HepG2 (cell line): ENCODE measurements around the gene LARP1. TPM values are rescaled to one million over a fixed set of nuclear protein-coding genes. Genes with fewer than 3 reads are reported as not detected.
"Not testable (repeated sequence)": the region's sequence is repeated elsewhere in the genome, so short reads cannot be mapped to it uniquely, and the experiment has no call there.

Experiments used
- ATAC-seq: fragments of 200-7000 bp; cut with Tn5 transposase; 3 replicates; pipeline ENCODE4 v1.9.1; 2020; ENCODE audit warnings: mild to moderate bottlenecking, moderate library complexity
- BruUV-seq: library from RNA; stranded (reverse); fragments of 400-500 nt; replicated peaks from 2 replicates; lab custom pipeline; 2021; lab: Mats Ljungman, UMichigan
- CTCF ChIA-PET: fragments of 300-600 bp; formaldehyde crosslinking; extraction: SDS; loops from one replicate; lab custom pipeline; 2021; ENCODE audit warnings: low total read pairs, inconsistent platforms, low intra/inter-chr PET ratio; lab: Yijun Ruan, JAX
- POLR2A ChIA-PET: fragments of 350-600 bp; sonication (Branson Sonifier 250); formaldehyde crosslinking; loops from one replicate; lab custom pipeline; 2020; ENCODE audit warnings: antibody characterized with exemption, inconsistent platforms; lab: Yijun Ruan, JAX
- DNase-seq: peaks from one replicate; pipeline ENCODE4 v3.0.0-alpha.2; 2015; ENCODE audit warnings: low spot score
- FAIRE-seq: peaks from 3 replicates; lab custom pipeline; 2011; peaks lifted over from hg19 to GRCh38; lab: Jason Lieb, UNC
- H2AFZ ChIP-seq: one replicate; pipeline ENCODE4 v1.6.1; 2011; ENCODE audit warnings: low read length, inconsistent platforms
- H3K27ac ChIP-seq: fragments of 300-600 bp; 3 replicates; pipeline ENCODE4 v1.8.0; 2011; ENCODE audit warnings: mixed run types, mild to moderate bottlenecking, mixed read lengths, low read length, inconsistent platforms; ENCODE audit not compliant: insufficient read depth; ENCODE audit errors: extremely low read length
- H3K27me3 ChIP-seq, 2 experiments: fragments of 200-600 bp in 1 of 2; 2 replicates in 1 of 2; 3 replicates in 1 of 2; pipeline versions ENCODE4 v1.6.0 to v1.8.0; 2011; ENCODE audit warnings: low read length in 2 of 2, mild to moderate bottlenecking in 2 of 2, moderate library complexity in 2 of 2, inconsistent platforms in 1 of 2; ENCODE audit not compliant: insufficient read depth in 2 of 2, control insufficient read depth in 1 of 2
- H3K36me3 ChIP-seq, 2 experiments: fragments of 200-600 bp in 1 of 2; replicated peaks in 1 of 2; 2 replicates in 1 of 2; 3 replicates in 1 of 2; pipeline versions ENCODE4 v1.5.1 to v1.8.0; 2011; ENCODE audit warnings: low read length in 2 of 2, inconsistent platforms in 1 of 2; ENCODE audit not compliant: insufficient read depth in 2 of 2, control insufficient read depth in 1 of 2
- H3K4me1 ChIP-seq: 2 replicates; pipeline ENCODE4 v1.5.1; 2012; ENCODE audit warnings: low read length, inconsistent platforms; ENCODE audit not compliant: insufficient read depth
- H3K4me2 ChIP-seq: 2 replicates; pipeline ENCODE4 v1.6.0; 2011; ENCODE audit warnings: low read depth, low read length, inconsistent platforms
- H3K4me3 ChIP-seq, 3 experiments: fragments of 200-600 bp in 1 of 3; sonication (generic), shearing (Covaris generic) in 1 of 3; replicated peaks in 1 of 3; 2 replicates each; pipeline ENCODE4 v1.5.1; 2011 to 2016; ENCODE audit warnings: low read length in 3 of 3, inconsistent platforms in 2 of 3, low read depth in 2 of 3, mild to moderate bottlenecking in 2 of 3, control low read depth in 1 of 3, mixed read lengths in 1 of 3; ENCODE audit not compliant: insufficient read depth in 1 of 3
- H3K79me2 ChIP-seq: one replicate; pipeline ENCODE4 v1.6.1; 2011; ENCODE audit warnings: low read length, inconsistent platforms; ENCODE audit not compliant: insufficient read depth
- H3K9ac ChIP-seq: 2 replicates; pipeline ENCODE4 v1.6.0; 2011; ENCODE audit warnings: mild to moderate bottlenecking, low read depth, low read length, inconsistent platforms; ENCODE audit not compliant: insufficient read depth
- H3K9me3 ChIP-seq: 2 replicates; pipeline ENCODE4 v1.5.1; 2012; ENCODE audit warnings: mild to moderate bottlenecking, low read length
- H4K20me1 ChIP-seq: 2 replicates; pipeline ENCODE4 v1.6.0; 2011; ENCODE audit warnings: inconsistent platforms, mild to moderate bottlenecking, low read length, moderate library complexity; ENCODE audit not compliant: insufficient read depth
- ATRX ChIP-seq: sonication (generic); formaldehyde crosslinking; IDR thresholded peaks from 2 replicates; pipeline ENCODE4 v1.4.0; 2020; ENCODE audit warnings: missing genetic modification reagents, borderline replicate concordance
- MLLT10 ChIP-seq: sonication (generic); formaldehyde crosslinking; IDR thresholded peaks from 2 replicates; pipeline ENCODE4 v1.4.0; 2020; ENCODE audit warnings: missing genetic modification reagents
- ZBTB1 ChIP-seq: sonication (generic); formaldehyde crosslinking; IDR thresholded peaks from 2 replicates; pipeline ENCODE4 v1.4.0; 2020; ENCODE audit warnings: missing genetic modification reagents, borderline replicate concordance
- ZNF296 ChIP-seq: sonication (generic); formaldehyde crosslinking; conservative IDR thresholded peaks from 2 replicates; pipeline ENCODE4 v1.5.0; 2020; ENCODE audit warnings: mild to moderate bottlenecking, missing genetic modification reagents
- ZNF678 ChIP-seq: sonication (generic); formaldehyde crosslinking; IDR thresholded peaks from 2 replicates; pipeline ENCODE4 v1.4.0; 2020; ENCODE audit warnings: mild to moderate bottlenecking, missing genetic modification reagents
- ZNF781 ChIP-seq: sonication (generic); formaldehyde crosslinking; IDR thresholded peaks from 2 replicates; pipeline ENCODE4 v1.5.1; 2020; ENCODE audit warnings: borderline replicate concordance, mild to moderate bottlenecking, missing genetic modification reagents; ENCODE audit errors: not compliant biosample characterization
- WGBS: methylation state at CpG from one replicate; pipeline ENCODE4 v1.1.6; 2017; ENCODE audit warnings: low lambda C conversion rate; 5-methylcytosine and 5-hydroxymethylcytosine counted together
- in situ Hi-C: cut with HindIII; loops from 2 replicates; pipeline ENCODE4 v1.10.0; 2017; ENCODE audit warnings: low pct_unique_long_range_greater_than_20kb; ENCODE audit not compliant: extremely low pct_ligation_motif_present
- intact Hi-C: fragments of 100-400 bp; cut with micrococcal nuclease; formaldehyde crosslinking; loops from one replicate; pipeline ENCODE4 v1.10.0; 2022; ENCODE audit not compliant: unreplicated experiment
- polyA plus RNA-seq, 8 experiments: library from polyadenylated mRNA; depleted of rRNA in 3 of 8; stranded (reverse) in 7 of 8; unstranded in 1 of 8; fragments of >200 nt; fragmentation: Illumina TruSeq in 4 of 8; extraction: Trizol in 4 of 8; gene quantifications; 2 replicates each; pipeline versions ENCODE4 v1.2.1 to v1.2.3, GENCODE V29; 2011 to 2016; ENCODE audit warnings: low read depth in 4 of 8, missing spikeins in 1 of 8, mixed read lengths in 1 of 8; ENCODE audit not compliant: insufficient read depth in 1 of 8
- total RNA-seq, 5 experiments: library from RNA; depleted of rRNA; stranded (reverse); fragments of >200 nt; fragmentation: Illumina TruSeq; extraction: Trizol; gene quantifications; 2 replicates each; pipeline ENCODE4 v1.2.3, GENCODE V29; 2016; ENCODE audit warnings: low read depth in 1 of 5

The LARP1 gene
- total and polyA plus RNA-seq, 2 of the 13 experiments (the other 11 are each of a cell fraction or from before 2014, with no cell fraction given): 45.2 to 61.4 TPM

- in situ Hi-C loops (no loop called here), intact Hi-C loops (no loop called here)
- peaks cover 54% of the 10 kb centered on the region for H3K4me1 ChIP-seq
- H3K4me2 ChIP-seq: no peak overlapping the region
- TF ChIP-seq ZBTB1 (CRISPR knock-in tag) (no peak), ZNF678 (CRISPR knock-in tag) (no peak), ZNF296 (no peak), MLLT10 (CRISPR knock-in tag) (no peak), ZNF781 (CRISPR knock-in tag) (no peak), ATRX (no peak)
- H4K20me1 ChIP-seq: no peaks in the 10 kb centered on the region
- no peak overlapping the region for H3K4me3 ChIP-seq
- H3K9me3 ChIP-seq: no peaks in the 10 kb centered on the region
- no peak for DNase-seq
- ATAC-seq: no peak
- H2AFZ ChIP-seq: no peak overlapping the region
- ChIA-PET POLR2A (no interaction called here), CTCF (no interaction called here)
- no peak overlapping the region for H3K9ac ChIP-seq
- no peak overlapping the region for H3K27ac ChIP-seq
- WGBS: 82% methylated on average over 7 of the region's 7 CpGs
- no TSS peak for BruUV-seq
- no peaks in the 10 kb centered on the region for H3K27me3 ChIP-seq
- H3K36me3 ChIP-seq: no peaks in the 10 kb centered on the region
- H3K79me2 ChIP-seq: no peaks in the 10 kb centered on the region
- FAIRE-seq: no peak
Measured at GRCh38 chr5:154734370-154735248, 20.6 kb upstream of the LARP1 start.

- DNase-seq, H3K9me3 ChIP-seq, POLR2A ChIA-PET, BruUV-seq, H3K4me2 ChIP-seq, FAIRE-seq, H4K20me1 ChIP-seq, H3K27me3 ChIP-seq, H3K36me3 ChIP-seq, intact Hi-C loops, H2AFZ ChIP-seq, in situ Hi-C loops, H3K4me3 ChIP-seq, CTCF ChIA-PET, H3K27ac ChIP-seq, ATAC-seq, H3K79me2 ChIP-seq, H3K9ac ChIP-seq: not testable (repeated sequence)
- H3K4me1 ChIP-seq: peaks cover 49% of the 10 kb centered on the region
- 98% methylated on average over 7 of the region's 7 CpGs for WGBS
Measured at GRCh38 chr5:154735362-154735761, 19.8 kb upstream of the LARP1 start.

- H3K27me3 ChIP-seq, POLR2A ChIA-PET, H4K20me1 ChIP-seq, FAIRE-seq, in situ Hi-C loops, H3K9ac ChIP-seq, CTCF ChIA-PET, intact Hi-C loops, DNase-seq, H2AFZ ChIP-seq, H3K9me3 ChIP-seq, BruUV-seq, H3K79me2 ChIP-seq, H3K27ac ChIP-seq, H3K36me3 ChIP-seq, ATAC-seq, H3K4me3 ChIP-seq, H3K4me2 ChIP-seq: not testable (repeated sequence)
- peaks cover 44% of the 10 kb centered on the region for H3K4me1 ChIP-seq
- WGBS: 100% methylated on average over 1 of the region's 1 CpG
Measured at GRCh38 chr5:154736372-154736771, 18.8 kb upstream of the LARP1 start.
